Activated CD4-positive, CD25-positive, alpha-beta regulatory T cell (primary cell): Measurements from ENCODE around the gene CETP.
"Not testable (repeated sequence)": the region's sequence is repeated elsewhere in the genome, so short reads cannot be mapped to it uniquely, and the experiment has no call there.

Source experiments
- DNase-seq, 4 experiments: peaks; one replicate each; lab custom pipeline; 2025; lab: John Stamatoyannopoulos, UW

Gene CETP

DNA sequence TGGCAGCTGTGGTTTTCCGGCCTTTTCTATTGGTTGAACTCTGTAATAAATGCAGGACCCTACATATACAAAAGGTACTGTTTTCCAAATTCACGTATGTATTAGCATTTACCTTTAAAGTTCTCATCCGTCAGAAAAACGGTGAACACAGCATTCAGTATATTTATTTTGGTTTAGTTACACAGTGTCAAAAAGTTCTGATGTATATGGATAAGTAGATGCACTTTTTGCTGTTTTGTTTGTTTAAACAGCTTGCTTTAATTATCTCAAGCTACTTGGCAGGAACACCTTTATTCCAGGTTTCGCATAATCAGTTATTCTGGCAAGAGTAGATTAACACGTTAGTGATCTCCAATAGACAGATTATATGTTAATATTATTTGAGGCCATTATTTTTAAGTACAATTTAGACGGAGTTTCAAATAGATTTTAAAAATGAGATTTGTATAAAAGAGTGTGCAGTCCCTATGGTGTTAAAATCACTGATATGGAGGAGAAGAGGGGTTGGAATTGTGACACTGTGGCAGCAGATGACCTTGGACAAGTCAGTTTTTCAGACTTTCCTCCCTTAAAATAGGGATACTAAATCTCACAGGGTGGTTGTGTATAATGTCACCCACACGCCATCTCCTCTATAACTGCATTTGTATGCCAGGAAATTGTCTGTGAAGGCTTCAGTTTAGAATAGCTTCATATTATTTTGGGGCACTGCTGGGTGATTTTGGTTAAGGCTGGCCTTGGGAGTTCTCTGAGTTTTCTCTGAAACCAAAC lies 27.7 kb upstream of the CETP start:
- DNase-seq, result no peak

DNA sequence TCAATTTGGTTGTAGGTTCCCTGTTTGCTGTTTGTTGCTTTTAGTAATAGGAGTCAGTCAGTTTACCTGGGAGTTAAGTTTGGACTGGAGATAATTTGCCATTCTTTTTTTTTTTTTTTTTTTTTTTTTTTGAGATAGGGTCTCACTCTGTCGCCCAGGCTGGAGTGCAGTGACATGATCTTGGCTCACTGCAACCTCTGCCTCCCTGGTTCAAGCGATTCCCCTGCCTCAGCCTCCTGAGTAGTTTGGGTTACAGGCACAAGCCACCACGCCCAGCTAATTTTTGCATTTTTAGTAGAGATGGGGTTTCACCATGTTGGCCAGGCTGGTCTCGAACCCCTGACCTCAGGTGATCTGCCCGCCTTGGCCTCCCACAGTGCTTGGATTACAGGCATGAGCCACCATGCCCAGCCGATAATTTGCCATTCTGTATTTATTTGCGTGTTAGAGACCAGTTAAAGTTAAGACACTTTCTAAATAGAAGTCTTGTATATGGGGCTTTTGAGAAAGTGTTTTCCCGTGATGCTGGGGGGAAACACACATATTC lies 27.1 kb upstream of the CETP start:
- not testable (repeated sequence) for DNase-seq

DNA sequence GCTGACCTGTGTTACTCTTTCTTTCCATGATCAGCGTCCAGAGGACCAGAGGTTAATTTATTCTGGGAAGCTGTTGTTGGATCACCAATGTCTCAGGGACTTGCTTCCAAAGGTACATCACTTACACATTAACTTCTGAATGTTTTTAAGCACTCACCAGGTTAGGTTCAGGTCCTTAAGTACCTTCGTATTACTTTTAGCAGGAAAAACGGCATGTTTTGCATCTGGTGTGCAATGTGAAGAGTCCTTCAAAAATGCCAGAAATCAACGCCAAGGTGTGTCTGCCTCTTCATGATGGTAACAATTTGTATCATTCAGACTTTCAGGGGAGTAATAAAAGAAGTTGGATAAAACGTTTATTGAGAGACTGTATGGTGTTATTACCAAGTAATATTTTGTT lies 26.5 kb upstream of the CETP start:
- DNase-seq, result no peak

GRCh38 chr16:56936491-56936890 lies 25.3 kb upstream of the CETP start:
- DNase-seq, result no peak

DNA sequence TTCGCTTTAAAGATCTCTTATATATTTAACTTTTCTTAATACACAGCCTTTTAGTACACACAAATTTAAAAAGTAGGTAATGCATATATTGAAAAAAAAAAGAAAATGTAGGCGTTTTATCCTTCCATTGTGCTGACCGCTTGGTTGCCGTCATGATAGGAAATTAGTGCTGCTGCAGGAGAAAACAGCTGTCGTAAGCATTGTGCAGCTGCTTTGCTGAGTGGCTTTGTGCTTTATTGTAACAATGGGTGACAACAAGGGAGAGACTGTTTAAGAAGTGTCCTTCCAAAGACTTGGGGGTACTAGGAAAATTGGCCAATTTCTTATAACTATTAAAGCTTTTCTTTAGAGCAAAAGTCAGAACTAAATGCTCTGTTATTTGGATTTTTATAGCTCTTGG lies 24.8 kb upstream of the CETP start:
- no peak for DNase-seq

- peak in 1 of 4 experiments; percentile 23 for DNase-seq
These were observed 22.9 kb upstream of the CETP start for GRCh38 chr16:56938664-56939513.

DNA sequence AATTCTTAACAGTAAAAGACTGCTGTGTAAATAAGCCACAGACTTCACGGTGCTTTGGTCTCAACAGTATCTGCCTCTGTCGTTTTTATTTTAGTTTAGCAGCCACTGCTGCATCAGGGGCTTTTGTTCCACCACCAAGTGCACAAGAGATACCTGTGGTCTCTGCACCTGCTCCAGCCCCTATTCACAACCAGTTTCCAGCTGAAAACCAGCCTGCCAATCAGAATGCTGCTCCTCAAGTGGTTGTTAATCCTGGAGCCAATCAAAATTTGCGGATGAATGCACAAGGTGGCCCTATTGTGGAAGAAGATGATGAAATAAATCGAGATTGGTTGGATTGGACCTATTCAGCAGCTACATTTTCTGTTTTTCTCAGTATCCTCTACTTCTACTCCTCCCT lies 21.9 kb upstream of the CETP start:
- DNase-seq, result no peak

GRCh38 chr16:56941092-56941491 lies 20.7 kb upstream of the CETP start:
- no peak for DNase-seq

GRCh38 chr16:56941856-56942331 lies 19.9 kb upstream of the CETP start:
- no peak for DNase-seq

DNA sequence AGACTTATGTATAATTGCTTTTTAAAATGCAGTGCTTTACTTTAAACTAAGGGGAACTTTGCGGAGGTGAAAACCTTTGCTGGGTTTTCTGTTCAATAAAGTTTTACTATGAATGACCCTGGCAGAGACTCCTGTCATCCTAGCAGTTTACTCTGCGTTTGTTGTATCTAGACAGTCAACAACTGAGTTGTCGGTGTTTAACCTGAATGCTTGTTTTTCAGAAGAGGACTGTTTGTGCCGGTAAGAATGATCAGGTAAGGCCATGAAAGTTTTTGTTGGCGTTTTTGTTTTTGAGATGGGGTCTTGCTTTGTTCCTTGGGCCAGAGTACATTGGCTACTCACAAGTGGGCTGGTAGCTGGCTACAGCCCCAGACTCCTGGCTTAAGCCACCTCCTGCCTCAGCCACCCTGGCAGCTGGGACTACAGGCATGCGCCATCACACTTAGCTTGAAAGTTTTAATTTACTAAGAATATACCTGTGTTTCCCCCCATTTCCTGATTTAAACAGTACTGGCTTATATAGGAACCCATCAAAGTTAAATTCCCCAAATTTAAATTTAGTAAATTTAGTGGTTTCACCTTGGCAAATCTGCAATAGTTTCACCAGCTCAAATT lies 17.9 kb upstream of the CETP start:
- DNase-seq, result no peak

- DNase-seq, result no peak
These were observed 16.6 kb upstream of the CETP start for GRCh38 chr16:56944954-56945839.

DNA sequence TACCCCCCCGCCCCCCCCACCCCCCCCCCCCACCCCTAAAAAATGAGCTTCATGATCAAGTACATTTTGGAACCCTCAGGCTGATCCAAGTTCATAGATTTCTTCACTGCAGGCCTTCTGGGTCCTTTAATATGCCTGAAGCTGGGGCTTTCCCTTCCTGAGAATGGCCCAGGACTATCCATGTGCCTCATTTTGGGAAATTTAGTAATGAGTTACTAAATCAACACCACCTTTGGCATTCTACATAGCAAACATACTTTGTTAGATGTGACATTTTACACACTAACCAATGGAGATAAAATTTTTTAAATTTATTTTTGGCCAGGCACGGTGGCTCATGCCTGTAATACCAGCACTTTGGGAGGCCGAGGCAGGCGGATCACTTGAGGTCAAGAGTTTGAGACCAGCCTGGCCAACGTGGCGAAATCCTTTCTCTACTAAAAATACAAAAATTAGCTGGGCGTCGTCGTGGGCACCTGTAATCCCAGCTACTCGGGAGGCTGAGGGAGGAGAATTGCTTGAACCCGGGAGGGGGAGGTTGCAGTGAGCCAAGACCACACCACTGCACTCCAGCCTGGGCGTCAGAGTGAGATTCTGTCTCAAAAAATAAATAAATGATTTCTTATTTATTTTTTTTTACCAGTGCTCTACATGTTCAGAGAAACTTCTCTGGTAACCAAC lies 15.8 kb upstream of the CETP start:
- DNase-seq, result no peak

GRCh38 chr16:56946767-56947603 lies 14.8 kb upstream of the CETP start:
- no peak for DNase-seq

GRCh38 chr16:56947604-56947995 lies 14.2 kb upstream of the CETP start:
- DNase-seq, result no peak

GRCh38 chr16:56948234-56948633 lies 13.5 kb upstream of the CETP start:
- DNase-seq, result no peak

GRCh38 chr16:56950051-56950450 lies 11.7 kb upstream of the CETP start:
- no peak for DNase-seq

DNA sequence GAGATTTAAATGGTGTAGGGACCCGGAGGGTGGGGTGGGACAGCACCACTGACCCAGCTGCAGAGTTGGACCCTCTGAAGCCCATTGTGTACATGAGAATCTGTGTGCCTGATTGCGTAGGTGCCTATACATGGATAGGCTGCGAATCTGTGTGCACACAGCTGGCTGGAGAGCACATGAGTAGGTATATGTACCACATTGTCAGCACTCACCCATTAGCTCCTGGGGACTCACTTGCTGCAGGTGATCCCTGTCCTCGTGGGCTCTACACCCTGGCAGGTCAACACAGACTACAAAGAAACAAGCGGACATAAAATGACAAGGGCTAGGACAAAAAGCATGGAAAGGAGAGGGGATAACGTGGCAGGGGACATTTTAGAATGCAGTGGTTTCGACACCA lies 11.3 kb upstream of the CETP start:
- DNase-seq, result no peak

GRCh38 chr16:56950881-56951771 lies 10.6 kb upstream of the CETP start:
- peak in 3 of 4 experiments; percentile 18 to 31 (median 25) for DNase-seq

- DNase-seq, result no peak
These were observed 8.7 kb upstream of the CETP start for GRCh38 chr16:56953006-56953405.
